Lower leg skin (tissue), 4 donors: ENCODE data around the gene PDGFA. TPM values are rescaled to one million over a fixed set of nuclear protein-coding genes. Genes with fewer than 3 reads are reported as not detected.

Source experiments
- DNase-seq, 2 donors: peaks; one replicate each; pipeline ENCODE4 v3.0.0-alpha.2; 2019; ENCODE audit warnings: low spot score in 2 of 2
- H3K4me3 ChIP-seq: fragments of 200-600 bp; sonication (generic); 2 replicates; pipeline ENCODE4 v1.5.1; 2017; ENCODE audit warnings: mild to moderate bottlenecking, low read depth; ENCODE audit not compliant: poor library complexity, severe bottlenecking
- POLR2A ChIP-seq, 2 donors: fragments of 450-650 bp; IDR thresholded peaks; one replicate each; pipeline ENCODE4 v1.6.1; 2016 to 2017; ENCODE audit warnings: antibody characterized with exemption in 2 of 2, mild to moderate bottlenecking in 1 of 2, moderate library complexity in 1 of 2
- WGBS, 2 donors: methylation state at CpG; one replicate each; pipeline ENCODE4 v1.1.5; 2018; 5-methylcytosine and 5-hydroxymethylcytosine counted together
- intact Hi-C: fragments of 100-400 bp; cut with DNase I; formaldehyde crosslinking; loops from one replicate; pipeline ENCODE4 v1.15.0; 2023; ENCODE audit warnings: low total_unique reads
- total RNA-seq, 4 donors: library from RNA; depleted of rRNA; stranded (reverse); fragments of >200 nt; gene quantifications; one replicate each; pipeline ENCODE4 v1.1.0, GENCODE V29; 2016
- TF ChIP-seq, protein P1 (sequence below), 3 donors: fragments of 450-650 bp; IDR thresholded peaks; one replicate each; pipeline ENCODE4 v1.5.1; 2016; ENCODE audit warnings: antibody characterized with exemption in 3 of 3, mild to moderate bottlenecking in 3 of 3, moderate library complexity in 2 of 3

Gene PDGFA
- total RNA-seq, 4 donors from 2014 or later, result 13.0 to 27.0 (median 20.5) TPM

DNA sequence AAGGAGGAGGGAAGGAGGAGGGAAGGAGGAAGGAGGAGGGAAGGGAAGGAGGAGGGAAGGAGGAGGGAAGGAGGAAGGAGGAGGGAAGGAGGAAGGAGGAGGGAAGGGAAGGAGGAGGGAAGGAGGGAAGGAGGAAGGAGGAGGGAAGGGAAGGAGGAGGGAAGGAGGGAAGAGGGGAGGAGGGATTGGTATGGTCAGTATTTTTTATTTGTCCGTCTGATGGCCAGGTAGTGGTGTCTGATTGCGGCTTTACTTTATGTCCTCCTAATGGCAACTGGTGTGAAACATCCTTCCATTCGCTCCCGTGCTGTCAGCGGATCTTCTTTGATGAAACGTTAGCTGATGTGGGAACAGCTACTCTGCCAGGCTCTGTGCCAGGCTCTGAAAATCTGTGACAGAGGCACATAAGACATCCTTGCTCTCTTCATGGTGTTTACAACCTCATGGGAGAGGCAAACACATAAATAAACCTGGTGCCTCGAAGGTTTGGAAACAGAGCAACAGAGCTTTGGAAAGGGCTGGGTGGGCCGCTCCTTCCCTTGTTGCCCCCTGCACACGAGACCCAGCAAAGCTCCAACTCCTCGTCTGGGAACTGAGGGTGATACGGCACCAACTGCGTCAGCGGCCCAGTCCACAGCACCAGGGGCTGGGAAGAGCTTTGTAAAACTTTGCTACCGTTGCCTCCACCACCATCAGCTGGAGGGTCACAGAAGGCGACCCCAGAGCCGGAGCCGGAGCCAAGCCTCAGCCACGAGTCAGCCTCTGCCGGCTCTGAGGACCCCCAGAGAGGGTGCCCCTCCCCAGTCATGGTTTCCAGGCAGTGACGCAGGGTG is 40.3 kb downstream of the PDGFA start:
- WGBS, 2 donors, result 64 to 73% methylated on average over 20 of the region's 20 CpGs
- no peak for DNase-seq
- H3K4me3 ChIP-seq, result no peak overlapping the region
- TF ChIP-seq POLR2A (IDR thresholded peaks at IDR 0.05), result no peak
- TF ChIP-seq, protein P1, sequence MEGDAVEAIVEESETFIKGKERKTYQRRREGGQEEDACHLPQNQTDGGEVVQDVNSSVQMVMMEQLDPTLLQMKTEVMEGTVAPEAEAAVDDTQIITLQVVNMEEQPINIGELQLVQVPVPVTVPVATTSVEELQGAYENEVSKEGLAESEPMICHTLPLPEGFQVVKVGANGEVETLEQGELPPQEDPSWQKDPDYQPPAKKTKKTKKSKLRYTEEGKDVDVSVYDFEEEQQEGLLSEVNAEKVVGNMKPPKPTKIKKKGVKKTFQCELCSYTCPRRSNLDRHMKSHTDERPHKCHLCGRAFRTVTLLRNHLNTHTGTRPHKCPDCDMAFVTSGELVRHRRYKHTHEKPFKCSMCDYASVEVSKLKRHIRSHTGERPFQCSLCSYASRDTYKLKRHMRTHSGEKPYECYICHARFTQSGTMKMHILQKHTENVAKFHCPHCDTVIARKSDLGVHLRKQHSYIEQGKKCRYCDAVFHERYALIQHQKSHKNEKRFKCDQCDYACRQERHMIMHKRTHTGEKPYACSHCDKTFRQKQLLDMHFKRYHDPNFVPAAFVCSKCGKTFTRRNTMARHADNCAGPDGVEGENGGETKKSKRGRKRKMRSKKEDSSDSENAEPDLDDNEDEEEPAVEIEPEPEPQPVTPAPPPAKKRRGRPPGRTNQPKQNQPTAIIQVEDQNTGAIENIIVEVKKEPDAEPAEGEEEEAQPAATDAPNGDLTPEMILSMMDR (IDR thresholded peaks at IDR 0.05), result no peak
- intact Hi-C loops, result no loop called here

DNA sequence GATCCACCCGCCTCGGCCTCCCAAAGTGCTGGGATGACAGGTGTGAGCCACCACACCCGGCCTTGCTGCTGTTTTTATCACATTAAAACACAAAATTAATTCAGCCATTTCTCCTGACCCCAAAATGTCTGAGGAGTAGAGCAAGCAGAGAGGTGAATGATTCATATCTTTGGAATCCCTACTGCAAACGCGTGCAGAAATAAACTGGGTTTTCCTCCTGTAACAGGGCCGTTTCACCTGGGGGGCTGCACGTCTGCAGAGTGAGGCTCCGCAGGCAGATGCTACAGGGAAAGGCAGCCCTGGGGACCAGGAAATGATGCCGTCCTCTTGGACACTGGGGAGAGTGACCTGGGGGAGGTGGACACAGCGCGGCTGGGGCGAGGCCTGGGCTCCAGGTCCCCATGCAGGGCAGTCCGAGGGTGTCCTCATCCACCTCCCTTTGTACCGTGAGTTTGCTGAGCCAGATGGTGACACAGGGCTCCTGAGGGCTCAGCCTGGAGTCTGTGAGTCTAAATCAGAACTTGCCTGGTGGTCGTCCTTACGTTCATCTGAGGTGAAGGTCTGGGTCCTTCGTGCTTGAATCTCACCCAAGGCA is 41.9 kb downstream of the PDGFA start:
- 63 to 76% methylated on average over 12 to 17 of the region's 17 CpGs for WGBS, 2 donors
- intact Hi-C loops, result no loop called here
- no peak for DNase-seq
- H3K4me3 ChIP-seq, result no peak overlapping the region
- TF ChIP-seq POLR2A (IDR thresholded peaks at IDR 0.05), result no peak
- TF ChIP-seq, protein P1 (IDR thresholded peaks at IDR 0.05), result no peak

DNA sequence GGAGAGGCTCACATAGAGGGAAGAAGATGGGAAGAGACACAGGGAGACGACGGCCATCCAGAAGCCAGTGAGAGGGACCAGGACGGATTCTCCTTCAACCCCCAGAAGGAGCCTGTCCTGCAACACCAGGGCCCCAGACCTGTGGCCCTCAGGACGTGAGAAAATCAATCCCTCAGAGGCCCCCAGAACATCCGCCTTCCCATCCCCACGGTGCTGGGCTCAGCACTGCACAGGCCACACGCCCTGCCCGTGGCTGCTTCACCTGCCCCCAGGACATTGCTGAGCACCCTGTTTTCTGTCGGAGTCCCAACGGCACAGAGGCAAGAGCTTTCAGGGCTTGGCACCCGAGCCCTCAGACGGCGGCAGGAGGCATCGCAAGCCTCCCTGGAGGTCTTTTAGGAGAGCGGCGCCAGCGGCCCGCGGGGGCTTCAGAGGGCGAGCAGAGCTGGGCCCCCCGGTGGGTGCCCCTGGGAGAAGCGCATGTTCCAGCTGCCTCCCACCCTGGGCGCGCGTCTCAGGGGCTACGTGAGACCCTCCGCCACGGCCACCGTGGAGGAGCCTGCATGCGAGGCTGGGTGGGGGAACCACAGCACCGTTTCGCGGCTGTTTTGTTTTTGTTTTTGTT is 42.8 kb downstream of the PDGFA start:
- DNase-seq, result no peak
- H3K4me3 ChIP-seq, result no peak overlapping the region
- intact Hi-C loops, result no loop called here
- 83 to 87% methylated on average over 33 of the region's 33 CpGs for WGBS, 2 donors
- no peak for TF ChIP-seq POLR2A (IDR thresholded peaks at IDR 0.05)
- TF ChIP-seq, protein P1 (IDR thresholded peaks at IDR 0.05), result no peak

- TF ChIP-seq, protein P1 (IDR thresholded peaks at IDR 0.05), result no peak
- TF ChIP-seq POLR2A (IDR thresholded peaks at IDR 0.05), result no peak
- no peak overlapping the region for H3K4me3 ChIP-seq
- DNase-seq, result no peak
- intact Hi-C loops, result no loop called here
- 80 to 85% methylated on average over 12 to 15 of the region's 15 CpGs for WGBS, 2 donors
Observed at GRCh38 chr7:475951-476441, 43.6 kb downstream of the PDGFA start.

DNA sequence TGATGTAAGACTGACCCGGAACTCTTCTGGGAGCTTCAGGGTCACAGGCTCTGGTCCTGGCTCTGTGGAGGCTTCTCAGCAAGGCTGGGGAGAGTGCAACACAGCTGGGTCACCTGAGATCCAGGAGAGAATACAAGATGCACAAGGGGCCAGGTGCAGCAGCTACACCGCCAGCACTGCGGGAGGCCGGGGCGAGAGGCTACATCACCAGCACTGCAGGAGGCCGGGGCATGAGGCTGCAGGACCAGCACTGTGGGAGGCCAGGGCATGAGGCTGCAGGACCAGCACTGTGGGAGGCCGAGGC is 44.3 kb downstream of the PDGFA start:
- no peak overlapping the region for H3K4me3 ChIP-seq
- no peak for DNase-seq
- intact Hi-C loops, result no loop called here
- TF ChIP-seq, protein P1 (IDR thresholded peaks at IDR 0.05), result no peak
- TF ChIP-seq POLR2A (IDR thresholded peaks at IDR 0.05), result no peak
- WGBS, 2 donors, result 78 to 96% methylated on average over 1 to 5 of the region's 7 CpGs
